Ishikawa (cell line): Measurements from ENCODE around the gene SLC25A11.

ENCODE experiments used
- CEBPB ChIP-seq: IDR thresholded peaks from 2 replicates; pipeline ENCODE4 v1.6.1; 2012
- EP300 ChIP-seq: IDR thresholded peaks from 2 replicates; pipeline ENCODE4 v1.6.1; 2012; ENCODE audit warnings: borderline replicate concordance
- NFIC ChIP-seq: IDR thresholded peaks from 2 replicates; pipeline ENCODE4 v1.6.1; 2012
- RAD21 ChIP-seq: IDR thresholded peaks from 2 replicates; pipeline ENCODE4 v1.6.1; 2012; ENCODE audit warnings: low read depth
- REST ChIP-seq: IDR thresholded peaks from 2 replicates; pipeline ENCODE4 v1.6.1; 2012; ENCODE audit warnings: low read depth, mild to moderate bottlenecking
- TAF1 ChIP-seq: IDR thresholded peaks from 2 replicates; pipeline ENCODE4 v1.6.1; 2012; ENCODE audit warnings: low read depth, mild to moderate bottlenecking
- TEAD4 ChIP-seq: IDR thresholded peaks from 2 replicates; pipeline ENCODE4 v1.6.1; 2012
- YY1 ChIP-seq: IDR thresholded peaks from 2 replicates; pipeline ENCODE4 v1.6.1; 2012; ENCODE audit warnings: low read depth
- TF ChIP-seq, protein P1 (sequence below): IDR thresholded peaks from 2 replicates; pipeline ENCODE4 v1.6.1; 2012
- TF ChIP-seq, protein P2 (sequence below): IDR thresholded peaks from 2 replicates; pipeline ENCODE4 v1.6.1; 2012

GRCh38 chr17:4902540-4902939 lies 37.3 kb downstream of the SLC25A11 start:
- TF ChIP-seq EP300 (no peak), NFIC (no peak), TAF1 (no peak), RAD21 (no peak), REST (no peak), TEAD4 (no peak), CEBPB (no peak), YY1 (no peak)
- TF ChIP-seq, protein P1, sequence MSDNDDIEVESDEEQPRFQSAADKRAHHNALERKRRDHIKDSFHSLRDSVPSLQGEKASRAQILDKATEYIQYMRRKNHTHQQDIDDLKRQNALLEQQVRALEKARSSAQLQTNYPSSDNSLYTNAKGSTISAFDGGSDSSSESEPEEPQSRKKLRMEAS, result no peak
- TF ChIP-seq, protein P2, sequence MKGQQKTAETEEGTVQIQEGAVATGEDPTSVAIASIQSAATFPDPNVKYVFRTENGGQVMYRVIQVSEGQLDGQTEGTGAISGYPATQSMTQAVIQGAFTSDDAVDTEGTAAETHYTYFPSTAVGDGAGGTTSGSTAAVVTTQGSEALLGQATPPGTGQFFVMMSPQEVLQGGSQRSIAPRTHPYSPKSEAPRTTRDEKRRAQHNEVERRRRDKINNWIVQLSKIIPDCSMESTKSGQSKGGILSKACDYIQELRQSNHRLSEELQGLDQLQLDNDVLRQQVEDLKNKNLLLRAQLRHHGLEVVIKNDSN, result no peak
